Amniotic epithelial cell (primary cell): ENCODE data around the gene CCDC149.

Experiments
- DNase-seq: peaks from one replicate; pipeline ENCODE4 v3.0.0-alpha.2; 2010; ENCODE audit warnings: low read depth

Gene CCDC149

DNA sequence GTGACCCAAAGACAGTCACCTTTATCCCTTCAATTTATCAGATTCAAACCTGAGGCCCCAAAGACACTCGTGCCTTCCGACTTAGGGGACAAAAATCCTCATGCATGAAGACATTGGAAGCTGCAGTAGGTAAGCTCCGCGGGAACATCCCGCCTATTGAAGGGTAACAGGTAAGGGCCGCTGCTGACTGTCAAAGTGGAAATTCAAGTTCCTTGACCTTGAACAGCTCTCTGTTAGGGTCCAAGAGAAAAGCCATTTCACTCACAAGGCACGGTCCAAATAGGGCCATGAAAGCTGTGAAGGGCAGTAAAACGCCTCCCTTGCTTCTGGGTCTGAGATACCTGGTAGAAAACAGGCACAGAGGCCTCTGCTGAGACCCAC lies 34.2 kb downstream of the CCDC149 start:
- no peak for DNase-seq

DNA sequence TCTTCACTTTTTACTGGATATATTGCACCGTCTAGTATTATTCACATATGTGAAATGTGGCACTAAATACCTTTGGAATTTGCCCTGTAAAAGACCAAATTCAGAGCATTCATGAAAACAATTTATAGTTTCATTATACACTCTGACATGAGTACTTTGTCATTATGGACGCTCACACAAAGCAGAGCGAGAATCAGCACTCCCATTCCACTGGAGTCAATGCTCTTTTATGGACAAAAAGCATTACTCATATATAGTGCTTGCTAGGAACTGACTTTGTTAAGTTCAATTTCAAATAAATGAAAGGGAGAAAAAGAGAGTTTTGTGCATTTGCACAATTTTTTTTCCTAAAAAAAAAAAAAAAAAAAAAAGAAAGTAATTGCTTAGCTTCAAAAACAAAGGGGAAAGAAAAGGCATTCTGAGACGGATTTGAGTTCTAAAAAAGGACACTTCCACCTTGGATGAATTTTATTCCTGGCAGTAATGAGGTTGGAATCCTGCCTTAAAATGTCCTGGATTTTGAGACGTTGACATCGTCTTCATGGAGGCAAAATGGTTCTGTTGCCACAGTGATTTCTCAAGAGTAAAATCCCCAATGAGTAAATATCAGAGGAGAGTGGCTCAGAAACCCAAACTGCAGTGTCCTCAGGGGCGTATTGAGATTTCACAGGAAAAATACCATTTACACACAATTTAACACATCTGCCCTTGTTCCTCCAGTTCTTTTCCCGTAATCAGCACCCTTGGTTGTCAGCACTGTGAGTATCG lies 34.8 kb downstream of the CCDC149 start:
- DNase-seq: no peak

DNA sequence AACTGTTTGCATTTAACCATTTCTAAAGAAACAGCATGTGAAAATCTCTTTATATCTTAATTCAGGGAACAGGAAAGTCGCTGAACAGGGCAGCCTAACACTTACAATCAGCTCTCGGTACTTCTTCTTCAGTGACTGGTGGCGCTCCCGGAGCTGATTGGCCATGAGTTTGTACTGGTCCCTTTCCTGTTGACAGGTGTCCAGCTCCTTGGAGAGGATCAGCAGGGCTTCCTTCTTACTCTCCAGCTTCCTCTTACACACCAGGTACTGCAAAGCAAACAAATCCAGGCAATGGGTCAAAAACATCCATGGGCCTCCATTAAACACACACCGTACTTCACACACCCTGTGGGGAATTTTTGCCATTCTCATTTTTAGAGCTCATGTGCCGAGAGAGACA lies 36.4 kb downstream of the CCDC149 start:
- no peak for DNase-seq

DNA sequence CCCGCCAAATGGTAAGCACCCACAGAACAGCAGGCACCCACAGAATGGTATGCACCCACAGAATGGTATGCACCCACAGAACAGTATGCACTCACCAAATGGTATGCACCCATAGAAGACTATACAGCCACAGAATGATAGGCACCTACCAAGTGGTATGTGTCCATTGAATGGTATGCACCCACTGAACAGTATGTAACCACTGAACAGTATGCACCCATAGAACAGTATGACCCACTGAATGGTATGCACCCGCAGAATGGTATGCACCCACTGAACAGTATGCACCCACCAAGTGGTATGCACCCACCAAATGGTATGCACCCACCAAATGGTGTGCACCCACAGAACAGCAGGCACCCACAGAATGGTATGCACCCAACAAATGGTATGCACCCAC lies 40.1 kb downstream of the CCDC149 start:
- DNase-seq: no peak

DNA sequence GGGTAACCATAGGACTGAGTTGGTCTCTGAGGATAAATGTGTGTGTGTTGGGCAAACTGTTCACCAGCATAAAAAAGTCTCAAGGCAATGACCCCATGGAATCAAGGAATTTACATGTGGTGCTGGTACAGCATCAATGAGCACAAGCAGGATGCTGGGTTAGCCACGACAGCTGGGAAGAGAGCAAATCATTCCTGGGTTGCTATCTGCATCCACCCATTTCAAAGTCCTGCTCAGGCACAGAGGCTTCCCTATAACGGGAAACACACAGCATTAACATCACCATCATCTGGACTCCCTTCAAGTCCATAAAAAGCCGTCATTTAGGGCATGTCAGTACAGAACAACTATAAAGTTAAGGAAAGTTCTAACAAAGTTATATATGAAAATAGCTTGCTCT lies 41.6 kb downstream of the CCDC149 start:
- no peak for DNase-seq

DNA sequence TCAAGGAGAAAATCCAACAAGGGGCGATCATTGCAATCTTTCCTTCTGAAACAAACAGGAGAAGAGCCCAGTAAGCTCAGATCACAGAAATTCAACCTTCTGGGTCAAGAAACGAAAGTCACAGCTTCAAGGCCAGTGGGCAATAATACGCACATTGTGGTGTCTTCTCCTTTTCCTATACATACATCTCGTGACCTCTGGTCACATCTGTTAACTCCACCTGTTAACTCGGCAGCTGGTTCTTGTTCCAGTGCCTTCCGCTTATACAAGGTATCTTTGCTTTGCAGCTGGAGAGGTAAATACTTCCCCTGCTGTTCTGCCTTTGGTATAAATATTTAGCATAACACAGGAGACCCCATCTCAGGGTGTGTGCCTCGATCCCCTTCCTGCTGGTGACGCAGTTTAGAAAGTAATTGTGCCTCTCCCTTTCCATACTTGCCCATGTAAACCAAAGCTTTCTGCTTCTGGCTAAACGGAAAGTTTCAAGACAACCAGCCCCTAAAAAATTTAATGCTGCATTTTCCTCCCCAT lies 45.0 kb downstream of the CCDC149 start:
- DNase-seq: no peak

DNA sequence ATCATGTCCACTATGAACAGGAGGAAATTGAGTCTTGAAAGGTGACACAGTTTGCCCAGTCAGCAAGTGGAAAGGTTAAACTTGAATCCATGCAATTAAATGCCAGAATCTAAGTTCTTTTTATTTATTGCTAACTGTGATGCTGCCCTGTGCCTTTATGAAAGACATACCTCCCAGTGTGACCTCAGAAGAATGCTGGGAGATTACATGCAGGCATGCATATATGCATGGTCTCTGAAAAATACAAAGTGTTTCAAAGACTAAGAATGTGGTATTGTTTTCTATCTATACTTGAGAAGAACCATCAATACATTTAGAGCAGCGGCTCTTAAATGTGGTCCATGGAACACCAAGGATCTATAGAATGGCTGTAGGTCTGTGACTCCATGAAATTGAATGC lies 45.6 kb downstream of the CCDC149 start:
- DNase-seq: no peak

DNA sequence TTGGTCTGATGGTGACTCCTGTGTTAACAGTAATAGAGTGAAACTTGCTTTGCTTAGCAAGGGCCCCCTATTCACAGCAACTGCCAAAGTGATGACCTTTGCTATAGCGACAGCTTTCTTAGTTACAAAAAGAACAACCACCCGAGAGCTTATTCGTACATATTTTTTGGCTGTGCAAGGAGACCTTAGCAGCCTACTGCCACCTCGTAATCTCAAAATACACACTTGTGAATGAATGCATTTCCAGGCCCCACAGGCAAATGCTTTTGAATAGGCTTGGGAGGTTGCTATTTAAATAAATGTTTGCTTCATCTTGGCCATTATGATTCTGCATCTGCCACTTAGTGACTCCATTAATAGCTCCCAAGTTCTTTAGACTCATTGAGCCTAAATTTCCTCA lies 47.4 kb downstream of the CCDC149 start:
- DNase-seq: no peak

DNA sequence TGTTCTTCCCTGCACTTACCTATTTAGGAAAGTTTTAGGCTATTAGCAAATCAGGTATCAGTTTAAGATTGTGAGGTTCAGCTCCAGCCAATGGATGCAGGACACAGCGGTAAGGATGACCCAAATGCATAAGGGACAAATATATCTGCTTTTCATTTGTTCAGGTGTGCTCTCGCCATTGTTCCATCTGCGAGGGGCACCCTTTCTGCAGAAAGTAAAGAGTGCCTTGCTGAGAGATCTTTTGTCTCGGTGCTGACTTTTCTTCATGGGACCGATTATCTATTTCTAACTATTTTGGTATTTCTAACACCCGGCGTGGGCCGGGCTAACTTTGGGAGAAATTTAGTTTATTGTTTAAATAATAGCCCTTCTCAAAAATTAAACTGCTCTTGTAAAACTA lies 49.0 kb downstream of the CCDC149 start:
- no peak for DNase-seq

DNA sequence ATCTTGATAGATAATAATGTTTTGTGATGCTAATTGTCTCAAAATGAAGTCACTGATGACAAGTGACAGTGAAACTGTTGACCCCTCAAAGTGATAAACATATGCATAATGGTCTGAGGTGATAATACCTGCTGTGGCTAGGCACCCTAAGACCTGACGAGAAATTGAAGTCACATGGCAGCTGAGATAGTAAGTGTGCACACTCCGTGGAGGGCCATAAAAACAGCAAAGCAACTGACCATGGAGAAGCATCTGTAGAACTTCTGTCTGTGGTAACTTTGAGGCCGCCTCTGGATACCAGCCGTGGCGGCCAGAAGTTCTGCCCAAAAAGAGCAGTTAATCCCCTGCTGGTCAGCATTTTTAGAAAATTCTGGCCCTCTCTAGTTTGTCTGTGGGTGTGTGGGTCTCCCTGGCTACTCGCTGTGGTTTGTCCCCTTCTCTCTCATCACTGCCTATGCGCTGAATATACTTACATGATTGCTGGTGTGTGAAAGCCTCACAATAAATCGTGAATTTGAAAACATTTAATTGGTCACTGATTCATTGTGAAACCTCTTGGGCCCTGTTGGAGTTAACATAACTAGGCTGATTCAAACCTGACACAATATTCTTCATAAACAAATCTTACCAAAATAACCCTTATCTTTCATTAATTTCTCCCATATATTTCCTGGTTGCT lies 50.6 kb downstream of the CCDC149 start:
- no peak for DNase-seq

DNA sequence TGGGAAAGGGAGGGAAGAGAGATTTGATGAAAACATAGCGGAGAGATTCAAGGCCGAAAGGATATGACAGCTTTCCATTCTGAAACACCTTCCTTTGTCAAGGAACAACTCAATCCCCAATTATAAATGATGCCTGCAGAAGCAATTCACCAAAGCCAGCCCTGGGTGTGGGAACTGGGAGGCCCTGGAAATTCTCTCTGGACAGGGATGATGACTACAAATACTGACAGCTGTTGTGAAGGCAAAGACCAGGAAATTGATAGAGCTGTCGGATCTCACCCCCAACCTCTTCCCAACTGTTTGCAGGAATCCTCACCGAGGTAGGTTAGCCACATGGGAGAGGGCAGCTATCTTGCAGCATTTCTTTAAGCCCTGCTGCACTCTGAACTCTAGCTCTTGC lies 54.3 kb downstream of the CCDC149 start:
- no peak for DNase-seq

DNA sequence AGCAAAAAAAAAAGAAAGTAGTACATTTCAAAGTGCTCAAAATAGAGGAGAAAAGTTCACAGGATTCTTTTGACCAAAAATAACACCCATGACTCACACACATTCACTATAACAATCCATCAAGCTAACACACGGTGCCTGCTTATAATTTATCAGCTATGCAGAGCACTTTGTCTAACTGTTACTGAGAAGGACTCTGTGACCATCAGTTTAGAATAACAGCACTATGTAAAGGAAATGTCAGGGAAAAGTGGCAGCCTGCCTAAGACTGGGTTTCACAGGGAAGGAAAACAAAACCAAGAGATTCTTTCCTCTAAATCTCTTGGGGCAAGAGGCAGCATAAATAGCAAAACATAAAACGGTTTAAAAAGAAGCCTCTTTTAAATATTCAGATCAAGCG lies 54.8 kb downstream of the CCDC149 start:
- DNase-seq: peak; percentile 40

DNA sequence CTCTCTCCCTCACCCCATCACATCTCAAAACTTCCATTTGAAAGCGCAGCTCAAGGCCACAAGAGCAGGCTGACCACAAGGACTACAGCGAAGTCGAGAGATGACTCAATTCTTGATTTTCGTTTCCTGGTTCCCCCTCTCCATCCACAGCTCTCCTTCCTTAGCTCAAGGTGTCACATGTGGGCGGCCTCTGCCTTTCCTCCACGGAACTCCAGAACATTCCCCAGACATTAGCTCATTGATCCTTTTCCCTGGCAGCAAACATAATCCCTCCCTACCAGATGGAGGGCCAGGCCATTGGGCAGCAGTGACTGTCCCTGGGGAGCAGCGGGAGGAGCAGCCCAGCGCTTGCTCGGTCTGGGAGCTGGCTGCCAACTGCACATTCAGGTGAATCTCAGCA lies 56.3 kb downstream of the CCDC149 start:
- DNase-seq: peak; percentile 62

DNA sequence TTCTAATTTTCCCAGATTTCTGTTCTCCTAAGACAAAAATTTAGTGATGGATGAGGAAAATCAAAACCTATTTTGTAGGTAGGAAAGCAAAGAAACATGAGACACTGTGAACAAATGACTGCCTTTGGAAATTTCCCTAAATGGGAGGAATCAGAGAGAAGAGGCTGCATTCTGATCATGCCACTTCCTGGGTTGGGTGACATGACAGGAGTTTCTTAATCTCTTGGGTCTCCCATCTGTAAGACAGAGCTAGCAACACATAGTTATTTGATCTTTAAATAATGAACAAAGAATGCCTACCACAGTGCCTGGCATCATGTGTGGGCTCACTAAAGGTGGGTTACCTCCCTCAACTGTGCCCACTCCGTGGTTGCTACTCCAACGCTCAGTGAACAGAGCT lies 57.1 kb downstream of the CCDC149 start:
- no peak for DNase-seq

DNA sequence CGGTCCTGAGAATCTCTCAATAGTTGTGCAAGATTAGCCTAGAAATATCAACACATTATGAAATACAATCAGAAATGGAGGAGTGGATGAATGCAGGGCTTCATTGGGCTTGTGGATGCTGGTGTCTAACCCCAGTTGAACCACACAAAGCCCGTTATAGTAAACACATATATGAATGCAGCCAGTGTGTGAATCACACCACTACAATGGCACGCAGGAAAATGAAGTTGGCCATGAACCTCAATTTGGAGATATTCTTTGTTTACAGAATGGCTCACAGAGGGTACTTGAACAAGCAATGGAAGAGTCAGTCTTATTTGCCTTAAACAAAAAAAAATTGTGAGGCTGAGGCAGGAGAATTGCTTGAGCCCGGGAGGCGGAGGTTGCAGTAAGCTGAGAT lies 59.7 kb downstream of the CCDC149 start:
- DNase-seq: no peak

DNA sequence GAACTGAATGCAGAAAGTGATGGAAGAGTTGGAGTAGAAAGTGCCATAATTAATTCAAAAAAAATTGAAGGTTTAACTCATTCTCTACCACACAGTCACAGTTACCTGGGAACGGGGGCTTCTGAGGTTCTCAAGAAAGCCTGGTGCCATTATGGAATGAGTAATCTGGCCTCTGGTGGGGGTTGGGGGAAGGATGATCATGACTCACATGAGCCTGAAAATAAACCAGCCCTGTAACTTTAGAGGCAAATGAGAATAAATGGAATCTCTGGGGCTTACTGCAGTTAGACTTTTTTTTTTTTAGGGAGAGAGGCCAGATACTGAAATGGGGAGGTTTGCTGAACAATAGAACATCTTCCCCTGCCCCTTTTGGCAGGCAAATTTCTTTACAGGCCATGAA lies 62.2 kb downstream of the CCDC149 start:
- DNase-seq: peak; percentile 62

DNA sequence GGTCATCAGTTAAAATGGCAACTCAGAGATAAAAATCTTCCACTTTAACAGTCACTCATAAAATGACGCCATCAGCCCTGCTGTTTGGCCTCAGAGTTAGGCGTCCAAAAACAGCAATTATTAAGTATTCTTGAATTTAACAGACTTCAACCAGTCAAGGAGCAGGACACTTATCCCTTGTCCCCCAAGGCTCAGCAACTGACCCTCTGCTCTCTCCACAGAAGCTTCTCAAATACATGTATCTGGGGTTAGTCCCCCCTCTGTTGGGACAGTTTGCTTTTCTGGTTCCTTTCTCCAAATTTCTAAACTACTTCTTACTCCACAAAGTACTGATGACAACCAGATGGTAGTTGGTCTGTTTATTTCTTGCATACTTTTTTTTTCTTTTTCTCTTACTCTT lies 63.1 kb downstream of the CCDC149 start:
- no peak for DNase-seq

DNA sequence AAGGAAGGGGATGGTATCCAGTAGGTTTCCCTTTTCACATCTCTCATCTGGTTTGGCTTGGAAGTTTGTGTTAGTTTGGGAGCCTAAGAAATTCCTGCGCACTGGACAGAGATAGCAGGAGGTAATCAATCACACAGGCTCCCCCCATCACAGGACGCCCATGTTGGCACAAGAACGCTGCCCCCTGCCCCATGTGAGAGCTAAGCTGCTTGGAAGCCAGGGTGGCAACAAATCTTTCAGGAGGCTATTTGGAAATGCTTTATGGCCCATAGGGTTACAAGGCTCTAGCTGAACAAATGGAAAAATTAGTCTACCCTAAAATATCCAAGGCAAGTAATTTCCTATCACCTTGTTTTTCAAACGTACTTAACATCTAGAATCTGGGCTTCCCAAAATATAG lies 63.5 kb downstream of the CCDC149 start:
- no peak for DNase-seq

DNA sequence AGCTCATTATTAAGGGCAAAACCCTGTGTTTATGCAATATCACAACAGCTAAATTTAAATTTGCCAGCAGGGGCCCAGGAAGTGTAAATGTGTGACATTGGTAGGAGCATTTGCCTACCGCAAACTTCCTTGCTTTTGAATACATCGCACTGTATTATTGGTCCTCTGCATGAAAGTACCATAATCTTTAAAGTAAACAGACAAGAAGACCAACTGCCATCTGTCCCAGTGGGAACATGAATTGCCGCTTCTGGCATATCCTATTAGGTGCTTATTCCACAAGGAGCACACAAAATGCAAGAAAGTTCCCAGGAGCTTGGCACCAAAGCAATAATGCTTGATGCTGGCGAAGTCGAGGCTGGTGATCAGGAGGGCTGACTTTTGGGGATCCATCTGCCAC lies 66.1 kb downstream of the CCDC149 start:
- DNase-seq: no peak

DNA sequence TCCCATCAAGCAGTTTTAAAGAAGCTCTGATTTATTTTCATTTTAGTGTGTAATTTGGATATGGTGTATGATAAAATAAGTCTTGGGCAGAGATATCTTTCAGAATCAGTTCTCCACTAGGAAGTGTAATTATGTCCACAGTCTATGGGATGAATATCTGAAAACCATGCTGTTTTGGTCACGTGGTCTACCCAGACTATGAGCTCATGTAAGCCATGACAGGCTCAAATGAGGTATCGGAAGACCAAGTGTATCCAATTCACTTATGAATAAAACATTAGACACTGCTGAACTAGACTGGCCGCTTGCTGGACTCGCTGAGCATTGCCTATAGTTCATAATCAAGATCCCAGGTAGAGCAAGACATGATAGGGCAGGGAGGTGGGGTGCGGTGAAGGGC lies 66.9 kb downstream of the CCDC149 start:
- no peak for DNase-seq

DNA sequence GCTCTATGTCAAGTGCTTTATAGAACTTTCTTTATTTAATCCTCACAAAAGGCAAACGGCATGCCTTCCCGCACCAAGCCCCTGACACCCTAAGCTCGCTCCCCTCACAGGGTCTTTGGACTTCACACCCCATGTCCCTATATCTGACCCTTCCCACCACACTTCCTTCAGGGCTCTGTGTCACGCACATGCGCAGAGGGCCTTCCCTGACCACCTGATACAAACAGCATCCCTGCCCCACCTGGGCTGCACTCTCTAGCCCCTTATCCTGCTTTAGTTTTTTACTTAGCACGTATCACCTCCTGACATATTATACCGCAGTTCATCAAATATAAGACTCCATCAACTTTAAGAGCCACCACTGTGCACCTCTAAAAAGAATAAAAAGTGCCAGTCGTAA lies 67.7 kb downstream of the CCDC149 start:
- DNase-seq: no peak

DNA sequence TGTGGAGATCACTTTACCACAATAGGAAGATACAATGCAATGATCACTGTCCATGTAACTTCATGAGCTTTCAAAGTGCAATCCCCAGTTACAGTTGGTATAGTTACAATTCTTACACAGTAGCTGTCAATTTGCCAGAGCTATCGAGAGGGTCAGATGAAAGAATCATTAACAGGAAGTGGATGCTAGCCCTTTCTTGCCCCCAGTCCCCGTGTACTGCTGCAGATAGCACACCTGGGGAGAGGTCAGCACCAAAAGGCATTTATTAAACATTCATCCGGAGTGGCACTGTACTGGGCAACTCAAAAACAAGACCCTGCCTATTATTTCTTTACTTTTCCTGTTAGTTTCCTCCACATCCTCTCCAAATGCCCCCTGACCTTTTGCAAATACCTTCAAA lies 69.7 kb downstream of the CCDC149 start:
- no peak for DNase-seq

DNA sequence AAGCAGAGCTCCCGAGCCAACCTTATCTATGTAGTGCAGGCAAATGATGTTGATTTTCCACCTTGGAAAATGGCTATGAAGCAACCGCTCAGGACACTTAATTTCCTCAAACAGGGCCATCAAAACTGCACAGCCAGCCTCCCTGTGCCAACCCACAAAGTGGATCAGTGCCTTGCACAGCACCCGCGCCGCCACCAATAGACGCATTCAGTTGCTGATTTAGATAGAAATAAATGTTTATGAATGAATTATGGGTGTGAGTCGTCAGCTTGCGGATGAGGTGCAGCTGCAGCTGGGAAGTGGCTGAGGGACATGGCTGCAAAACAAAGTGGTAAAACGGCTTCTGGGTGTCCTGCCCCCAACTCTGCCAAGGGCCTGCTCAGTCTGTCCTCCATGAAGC lies 70.5 kb downstream of the CCDC149 start:
- no peak for DNase-seq
